Naive thymus-derived CD4-positive, alpha-beta T cell (primary cell): ENCODE data around the gene SLC17A8. TPM values are rescaled to one million over a fixed set of nuclear protein-coding genes. Genes with fewer than 3 reads are reported as not detected.

Source experiments
- ATAC-seq: fragments of 150-1000 bp; cut with Tn5 transposase; 2 replicates; pipeline ENCODE4 v1.10.0; 2021; ENCODE audit warnings: mild to moderate bottlenecking, moderate library complexity
- CTCF ChIA-PET: fragments of 350-600 bp; sonication (Branson Sonifier 250); formaldehyde crosslinking; loops from one replicate; lab custom pipeline; 2021; ENCODE audit warnings: antibody characterized with exemption; lab: Charles Lee
- POLR2A ChIA-PET: fragments of 350-600 bp; sonication (Branson Sonifier 250); formaldehyde crosslinking; loops from one replicate; lab custom pipeline; 2021; ENCODE audit warnings: antibody characterized with exemption, inconsistent platforms; lab: Charles Lee
- DNase-seq, 9 donors: peaks; one replicate each; pipeline versions ENCODE4 v3.0.0 to v3.0.0-alpha.2; 2020 to 2022; ENCODE audit warnings: mixed read lengths in 1 of 9
- H3K27ac ChIP-seq: one replicate; pipeline ENCODE4 v1.7.0; 2013; ENCODE audit warnings: mild to moderate bottlenecking, low read depth, low read length, moderate library complexity
- H3K27me3 ChIP-seq, 2 donors: one replicate each; pipeline ENCODE4 v1.7.0; 2013; ENCODE audit warnings: low read length in 2 of 2, mild to moderate bottlenecking in 2 of 2, moderate library complexity in 2 of 2; ENCODE audit not compliant: control insufficient read depth in 2 of 2, insufficient read depth in 2 of 2
- H3K36me3 ChIP-seq, 3 experiments: 1 replicate in 2 of 3; 2 replicates in 1 of 3; pipeline ENCODE4 v1.7.0; 2013; ENCODE audit warnings: low read length in 3 of 3, mild to moderate bottlenecking in 3 of 3, moderate library complexity in 1 of 3; ENCODE audit not compliant: insufficient read depth in 3 of 3, control insufficient read depth in 2 of 3
- H3K4me1 ChIP-seq, 2 donors: one replicate each; pipeline ENCODE4 v1.7.0; 2013; ENCODE audit warnings: low read length in 2 of 2, mild to moderate bottlenecking in 2 of 2, moderate library complexity in 1 of 2; ENCODE audit not compliant: control insufficient read depth in 2 of 2, insufficient read depth in 2 of 2
- H3K4me3 ChIP-seq: 2 replicates; pipeline ENCODE4 v1.7.0; 2013; ENCODE audit warnings: mild to moderate bottlenecking, low read length
- H3K9me3 ChIP-seq, 3 experiments: 1 replicate in 2 of 3; 2 replicates in 1 of 3; pipeline ENCODE4 v1.7.0; 2013; ENCODE audit warnings: low read length in 3 of 3; ENCODE audit not compliant: control insufficient read depth in 2 of 3
- H3K27ac Mint-ChIP-seq, 9 donors: one replicate each; pipeline ENCODE4 v1.8.0; 2020 to 2022; ENCODE audit warnings: mixed read lengths in 9 of 9, mild to moderate bottlenecking in 8 of 9, moderate library complexity in 5 of 9, inconsistent platforms in 2 of 9
- H3K27me3 Mint-ChIP-seq, 5 donors: one replicate each; pipeline ENCODE4 v1.8.0; 2021 to 2022; ENCODE audit warnings: mixed read lengths in 5 of 5, mild to moderate bottlenecking in 1 of 5
- H3K36me3 Mint-ChIP-seq, 5 donors: one replicate each; pipeline ENCODE4 v1.8.0; 2020 to 2022; ENCODE audit warnings: mixed read lengths in 5 of 5, mild to moderate bottlenecking in 3 of 5, inconsistent platforms in 1 of 5
- H3K4me1 Mint-ChIP-seq, 7 donors: one replicate each; pipeline ENCODE4 v1.8.0; 2020 to 2022; ENCODE audit warnings: mixed read lengths in 7 of 7, mild to moderate bottlenecking in 3 of 7, inconsistent platforms in 1 of 7
- H3K4me3 Mint-ChIP-seq, 10 donors: one replicate each; pipeline ENCODE4 v1.8.0; 2020 to 2022; ENCODE audit warnings: mild to moderate bottlenecking in 10 of 10, mixed read lengths in 10 of 10, moderate library complexity in 6 of 10, inconsistent platforms in 2 of 10
- H3K9me3 Mint-ChIP-seq, 11 donors: one replicate each; pipeline ENCODE4 v1.8.0; 2020 to 2022; ENCODE audit warnings: mixed read lengths in 11 of 11, mild to moderate bottlenecking in 4 of 11, inconsistent platforms in 1 of 11, moderate library complexity in 1 of 11
- intact Hi-C, 2 donors: fragments of 100-400 bp; cut with micrococcal nuclease; formaldehyde crosslinking; loops; one replicate each; pipeline ENCODE4 v1.15.1; 2023
- polyA plus RNA-seq, 2 donors: library from polyadenylated mRNA; unstranded; fragments of 300-500 nt; fragmentation: Illumina TruSeq; gene quantifications; one replicate each; pipeline ENCODE4 v1.2.3, GENCODE V29; 2021
- total RNA-seq, 6 experiments: library from RNA in 5 of 6; stranded (reverse) in 5 of 6; gene quantifications; 1 replicate in 5 of 6; 2 replicates in 1 of 6; pipeline ENCODE4 v1.2.3 and lab custom pipeline; 2021 to 2026

The SLC17A8 gene
- total and polyA plus RNA-seq, 7 experiments from 2014 or later, result not detected

GRCh38 chr12:100468126-100468525 is 111.3 kb downstream of the SLC17A8 start:
- Mint-ChIP-seq H3K36me3 (no peaks in the 10 kb centered on the region), H3K4me1 (no peaks in the 10 kb centered on the region), H3K9me3 (peaks cover 0 to 2% (median 0%) of the 10 kb centered on the region in 11 donors), H3K27ac (no peak overlapping the region), H3K27me3 (peaks cover 0 to 20% (median 15%) of the 10 kb centered on the region in 5 donors), H3K4me3 (no peak overlapping the region)
- no peaks in the 10 kb centered on the region for H3K9me3 ChIP-seq
- H3K4me3 ChIP-seq, result no peak overlapping the region
- no peaks in the 10 kb centered on the region for H3K36me3 ChIP-seq
- no peaks in the 10 kb centered on the region for H3K4me1 ChIP-seq
- no peak overlapping the region for H3K27ac ChIP-seq
- DNase-seq (no peak), ATAC-seq (no peak)
- ChIA-PET CTCF (no interaction called here), POLR2A (no interaction called here)
- intact Hi-C loops, result no loop called here
- H3K27me3 ChIP-seq, result no peaks in the 10 kb centered on the region

Other genes with a start within 250 kb of the SLC17A8 start
- 10 to 100 TPM; 13.1 to 28.9 (median 18.0) TPM for gene BLTP3B, start 214.2 kb upstream of the SLC17A8 start, total RNA-seq
- 10 to 100 TPM; 12.7 to 13.5 TPM for gene BLTP3B, start 214.2 kb upstream of the SLC17A8 start, polyA plus RNA-seq
- 10 to 100 TPM; 24.1 to 46.8 (median 34.6) TPM for gene ACTR6, start 156.3 kb upstream of the SLC17A8 start, total RNA-seq
- gene ACTR6, start 156.3 kb upstream of the SLC17A8 start, polyA plus RNA-seq, result 10 to 100 TPM; 40.2 to 43.4 TPM
- gene DEPDC4, start 90.0 kb upstream of the SLC17A8 start, total RNA-seq, result 1 to 10 TPM in 2 of 5 experiments, under 1 TPM in 3; 0.74 to 1.3 (median 0.92) TPM
- under 1 TPM; 0.64 to 0.87 TPM for gene DEPDC4, start 90.0 kb upstream of the SLC17A8 start, polyA plus RNA-seq
- 10 to 100 TPM; 32.6 to 49.4 (median 42.3) TPM for gene SCYL2, start 89.9 kb upstream of the SLC17A8 start, total RNA-seq
- gene SCYL2, start 89.9 kb upstream of the SLC17A8 start, polyA plus RNA-seq, result 10 to 100 TPM; 18.9 to 25.2 TPM
- not detected for gene NR1H4, start 116.8 kb downstream of the SLC17A8 start, total RNA-seq
- not detected for gene NR1H4, start 116.8 kb downstream of the SLC17A8 start, polyA plus RNA-seq
- 1 to 10 TPM in 2 of 5 experiments, under 1 TPM in 3; 0.08 to 4.9 (median 0.16) TPM for gene GAS2L3, start 216.6 kb downstream of the SLC17A8 start, total RNA-seq
- gene GAS2L3, start 216.6 kb downstream of the SLC17A8 start, polyA plus RNA-seq, result not detected